DMS153 treated with DMSO at 0.1 percent for 48 hours (cell line): ENCODE results near the gene ATP1A3.

ENCODE experiments used
- DNase-seq: peaks from one replicate; lab custom pipeline; 2025; ENCODE audit not compliant: unreplicated experiment; lab: John Stamatoyannopoulos, UW

The ATP1A3 gene

GRCh38 chr19:41988947-41989346, 5.1 kb downstream of the ATP1A3 start:
- no peak for DNase-seq

- DNase-seq, result no peak
Observed at GRCh38 chr19:41987141-41987860, 6.7 kb downstream of the ATP1A3 start.

- DNase-seq, result no peak
Observed at GRCh38 chr19:41984961-41985360, 9.1 kb downstream of the ATP1A3 start.

GRCh38 chr19:41981724-41982123, 12.3 kb downstream of the ATP1A3 start:
- no peak for DNase-seq

- no peak for DNase-seq
Observed at GRCh38 chr19:41978470-41978869, 15.6 kb downstream of the ATP1A3 start.

DNA sequence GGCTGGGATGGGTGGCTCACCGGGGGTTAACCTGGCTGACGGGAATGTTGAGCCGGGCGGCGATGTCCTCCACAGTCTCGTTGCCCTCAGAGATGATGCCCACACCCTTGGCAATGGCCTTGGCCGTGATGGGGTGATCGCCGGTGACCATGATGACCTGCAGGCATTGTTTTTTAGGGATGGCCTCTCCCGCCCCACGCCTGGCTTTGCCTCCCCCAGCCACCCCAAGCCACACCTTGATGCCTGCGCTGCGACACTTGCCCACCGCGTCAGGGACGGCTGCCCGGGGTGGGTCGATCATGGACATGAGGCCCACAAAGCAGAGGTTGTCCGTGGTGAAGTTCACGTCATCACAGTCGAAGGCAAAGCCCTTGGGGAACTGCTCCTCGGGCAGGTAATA, 16.1 kb downstream of the ATP1A3 start:
- DNase-seq, result no peak

- no peak for DNase-seq
Observed at GRCh38 chr19:41974652-41975051, 19.4 kb downstream of the ATP1A3 start.

DNA sequence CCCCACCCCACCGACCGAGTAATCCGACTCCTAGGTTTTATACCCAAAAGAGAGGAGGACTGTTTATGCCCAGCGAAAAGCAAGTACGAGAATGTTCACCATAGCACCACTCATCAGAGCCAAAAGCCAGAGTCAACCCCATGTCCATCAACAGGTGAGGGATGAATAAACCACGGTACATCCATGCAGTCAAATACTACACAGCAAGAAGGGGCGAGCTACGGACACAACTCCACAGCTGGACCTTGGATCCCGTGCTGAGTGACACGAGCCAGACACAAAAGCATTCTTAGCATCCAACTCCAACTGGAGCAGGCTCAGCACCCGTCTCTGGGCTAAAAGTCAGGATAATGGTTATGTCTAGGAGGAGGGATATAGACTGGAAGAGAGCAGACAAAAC, 22.7 kb downstream of the ATP1A3 start:
- DNase-seq, result no peak

- no peak for DNase-seq
Observed at GRCh38 chr19:41969772-41970458, 24.1 kb downstream of the ATP1A3 start.

DNA sequence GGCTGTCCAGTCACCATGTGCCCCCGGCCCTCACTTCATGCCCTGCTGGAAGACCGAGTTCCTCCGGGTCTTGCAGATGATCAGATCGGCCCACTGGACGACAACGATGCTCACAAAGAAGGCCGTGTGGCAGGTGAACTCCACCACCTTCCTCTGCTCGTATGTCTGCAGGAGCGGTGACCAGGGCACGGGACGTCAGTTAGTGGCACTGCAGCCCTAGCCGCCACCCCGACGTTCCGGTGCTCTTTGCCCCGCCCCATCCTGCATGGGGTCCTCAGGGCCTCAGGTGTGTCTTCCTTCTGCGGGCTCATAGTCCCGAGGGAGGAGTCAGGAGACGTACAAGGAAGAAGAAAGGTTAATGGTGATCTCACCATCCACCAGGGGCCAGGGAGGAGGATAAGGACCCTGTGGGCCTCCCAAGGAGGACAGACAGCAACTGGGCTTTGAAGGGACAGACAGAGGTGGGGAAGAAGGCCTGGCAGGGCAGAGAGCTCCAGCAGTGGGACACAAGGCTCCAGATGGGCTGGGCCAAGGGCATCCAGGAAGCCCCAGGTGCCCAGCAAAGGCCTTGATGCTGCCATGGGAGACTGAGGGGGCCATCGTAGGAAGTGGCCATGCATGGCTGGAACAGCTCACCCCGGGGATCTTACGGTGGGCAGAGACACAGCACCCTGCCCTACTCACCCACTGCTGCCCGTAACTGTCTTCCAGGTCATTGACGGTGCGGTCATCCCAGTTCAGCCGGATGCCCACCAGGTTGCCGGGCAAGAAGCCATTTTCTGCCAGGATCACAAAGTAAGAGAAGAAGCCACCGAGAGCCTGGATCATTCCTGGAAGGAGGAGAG, 25.1 kb downstream of the ATP1A3 start:
- no peak for DNase-seq

- no peak for DNase-seq
Observed at GRCh38 chr19:41967054-41967783, 26.8 kb downstream of the ATP1A3 start.

GRCh38 chr19:41965106-41965505, 28.9 kb downstream of the ATP1A3 start:
- DNase-seq, result no peak

DNA sequence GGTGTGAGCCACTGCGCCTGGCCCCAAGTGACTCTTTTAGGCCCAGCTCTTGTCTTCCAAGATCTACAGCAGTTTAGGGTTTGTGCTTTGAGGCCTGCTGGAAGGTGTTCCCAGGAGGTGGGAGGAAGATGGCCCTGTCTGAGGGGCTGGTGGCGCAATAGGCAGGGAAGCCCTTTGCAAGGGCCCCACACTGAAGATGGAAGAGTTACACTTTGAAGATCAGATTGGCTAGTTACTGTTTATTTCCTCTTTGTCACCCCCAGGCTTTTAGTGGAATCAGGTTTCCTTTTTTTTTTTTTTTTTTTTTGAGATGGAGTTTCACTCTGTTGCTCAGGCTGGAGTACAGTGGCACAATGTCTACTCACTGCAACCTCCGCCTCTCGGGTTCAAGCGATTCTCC, 33.1 kb downstream of the ATP1A3 start:
- no peak for DNase-seq

DNA sequence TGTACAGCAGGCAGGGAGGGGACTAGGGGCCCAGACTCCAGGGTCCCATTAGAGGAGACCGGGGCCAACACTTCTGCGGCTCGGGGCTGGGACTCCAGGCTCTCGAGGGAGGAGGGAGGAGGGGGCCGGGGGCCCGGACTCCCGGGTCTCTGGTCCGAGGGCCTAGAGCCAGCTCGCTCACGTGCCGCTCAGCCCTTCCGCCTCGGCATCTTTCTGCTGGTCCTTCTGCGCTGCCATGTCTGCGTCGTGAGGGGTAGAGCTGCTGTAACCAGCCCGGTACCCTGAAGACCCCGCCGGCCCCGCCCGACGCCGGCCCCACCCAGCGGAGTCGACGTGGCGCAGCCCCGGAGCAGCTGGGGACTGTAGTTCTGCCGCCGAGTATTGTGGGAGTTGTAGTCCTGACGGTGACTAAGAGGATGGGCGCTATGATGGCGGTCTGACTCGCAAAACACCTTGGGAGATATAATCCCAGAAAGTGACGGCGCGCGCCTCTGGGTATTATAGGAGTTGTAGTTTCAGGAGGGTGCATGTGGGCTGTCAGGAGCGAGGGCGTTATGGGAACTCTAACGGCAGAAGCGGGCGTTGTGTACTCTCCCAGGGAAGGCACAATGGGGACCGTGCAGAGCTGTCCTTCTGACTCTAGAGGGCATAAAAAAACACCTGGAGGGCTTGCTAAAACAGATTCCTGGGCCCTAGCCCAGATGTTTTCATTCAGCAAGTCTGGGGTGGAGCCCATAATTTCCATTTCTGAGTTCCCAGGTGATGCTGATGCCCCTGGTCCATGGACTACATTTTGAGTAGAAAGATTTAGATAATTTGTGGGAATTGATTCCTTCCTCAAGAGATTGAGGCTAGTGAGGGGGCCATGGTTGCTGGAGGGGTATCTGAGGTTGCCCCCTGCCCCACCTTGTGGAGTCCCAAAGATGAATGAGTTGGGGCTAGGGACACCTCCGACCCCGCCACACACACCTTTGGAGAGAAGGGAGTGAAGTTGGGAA, 34.7 kb downstream of the ATP1A3 start, which contains the start of gene RABAC1:
RABAC1 (minus strand) TSS at position 266 of the 998 bp plus-strand sequence; CDS start at position 237, 29 bp downstream.
- peak; percentile 85 for DNase-seq

GRCh38 chr19:41958367-41959055, 35.5 kb downstream of the ATP1A3 start:
- peak; percentile 62 for DNase-seq

DNA sequence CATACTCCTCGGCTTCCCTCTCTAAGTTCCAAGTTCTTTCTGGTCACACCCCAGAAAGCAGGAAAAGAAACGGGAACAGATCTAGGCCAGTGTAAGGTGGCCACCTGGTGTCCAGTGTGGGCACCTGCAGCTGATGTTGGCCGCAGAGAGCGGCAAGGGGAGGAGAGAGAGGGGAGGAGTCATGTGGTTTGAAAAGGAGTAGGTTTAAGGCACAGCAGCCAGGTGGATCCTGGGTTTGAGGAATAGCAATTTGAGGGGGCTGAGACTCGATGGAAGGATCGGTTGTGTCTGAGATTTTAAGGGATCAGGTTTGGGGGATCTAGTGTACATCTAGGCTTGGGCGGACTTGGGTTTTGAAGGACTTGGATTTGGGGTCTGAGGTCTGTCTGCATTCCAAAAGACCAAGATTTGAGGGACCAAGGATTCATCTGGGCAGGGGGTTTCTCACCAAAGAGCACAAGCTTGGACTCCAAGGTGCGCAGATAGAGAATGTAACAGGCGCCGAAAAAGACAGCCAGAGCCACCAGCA, 36.1 kb downstream of the ATP1A3 start:
- DNase-seq, result peak; percentile 72

GRCh38 chr19:41957161-41957837, 36.7 kb downstream of the ATP1A3 start:
- no peak for DNase-seq

DNA sequence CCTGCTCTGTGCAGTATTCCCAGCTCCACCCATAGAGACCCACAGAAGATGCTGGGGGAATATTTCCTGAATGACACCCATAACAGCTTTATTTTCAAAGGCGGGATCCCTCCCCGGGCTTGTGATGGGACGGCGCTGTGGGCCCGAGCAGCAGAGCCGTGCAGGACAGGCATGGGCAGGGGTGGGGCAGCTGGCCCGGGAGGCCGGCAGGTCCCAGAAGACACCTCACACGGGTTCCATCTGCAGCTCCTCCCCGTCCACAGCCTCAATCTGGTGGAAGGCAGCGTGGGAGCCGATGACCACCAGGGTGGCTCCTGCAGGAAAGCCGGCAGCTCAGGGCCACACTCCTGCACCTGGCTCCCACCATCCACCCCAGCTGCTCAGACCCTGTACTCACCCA, 37.4 kb downstream of the ATP1A3 start:
- no peak for DNase-seq
